Vagina (tissue), 2 donors: ENCODE measurements around the gene C14orf119.

Source experiments
- POLR2A ChIP-seq, 2 donors: fragments of 450-650 bp; IDR thresholded peaks; one replicate each; pipeline ENCODE4 v1.6.1; 2017; ENCODE audit warnings: antibody characterized with exemption in 2 of 2, mild to moderate bottlenecking in 2 of 2, moderate library complexity in 2 of 2
- POLR2AphosphoS5 ChIP-seq, 2 donors: sonication (generic); formaldehyde crosslinking; IDR thresholded peaks; one replicate each; pipeline ENCODE4 v1.9.0; 2017; ENCODE audit warnings: antibody characterized with exemption in 2 of 2, mild to moderate bottlenecking in 2 of 2, low read depth in 1 of 2; ENCODE audit not compliant: insufficient read depth in 1 of 2
- TF ChIP-seq, protein P1 (sequence below), 3 experiments: fragments of 450-650 bp in 2 of 3; fragments of 200-600 bp in 1 of 3; sonication (generic) in 1 of 3; IDR thresholded peaks; one replicate each; pipeline ENCODE4 v1.5.1; 2017 to 2019; ENCODE audit warnings: antibody characterized with exemption in 3 of 3, mild to moderate bottlenecking in 2 of 3, moderate library complexity in 2 of 3

DNA sequence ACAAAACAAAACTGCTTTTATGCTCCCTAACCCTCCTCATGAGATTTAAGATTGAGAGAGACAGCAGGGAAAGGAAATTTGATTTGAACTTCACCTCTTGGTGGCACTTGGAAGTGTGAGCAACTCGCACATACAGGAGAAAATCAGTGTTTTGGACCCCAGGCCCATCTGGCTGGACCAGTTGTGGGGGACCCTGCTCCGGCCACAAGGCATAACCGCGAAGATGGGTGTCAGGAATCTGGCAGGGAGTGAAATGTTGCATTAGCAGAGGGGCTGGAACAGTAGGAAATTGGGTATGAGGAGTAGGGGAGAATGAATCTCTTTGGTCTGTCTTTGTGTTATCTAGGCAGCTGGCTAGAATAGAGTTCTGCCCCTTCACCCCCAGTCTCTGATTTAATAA, 8.3 kb downstream of the C14orf119 start:
- TF ChIP-seq, protein P1, sequence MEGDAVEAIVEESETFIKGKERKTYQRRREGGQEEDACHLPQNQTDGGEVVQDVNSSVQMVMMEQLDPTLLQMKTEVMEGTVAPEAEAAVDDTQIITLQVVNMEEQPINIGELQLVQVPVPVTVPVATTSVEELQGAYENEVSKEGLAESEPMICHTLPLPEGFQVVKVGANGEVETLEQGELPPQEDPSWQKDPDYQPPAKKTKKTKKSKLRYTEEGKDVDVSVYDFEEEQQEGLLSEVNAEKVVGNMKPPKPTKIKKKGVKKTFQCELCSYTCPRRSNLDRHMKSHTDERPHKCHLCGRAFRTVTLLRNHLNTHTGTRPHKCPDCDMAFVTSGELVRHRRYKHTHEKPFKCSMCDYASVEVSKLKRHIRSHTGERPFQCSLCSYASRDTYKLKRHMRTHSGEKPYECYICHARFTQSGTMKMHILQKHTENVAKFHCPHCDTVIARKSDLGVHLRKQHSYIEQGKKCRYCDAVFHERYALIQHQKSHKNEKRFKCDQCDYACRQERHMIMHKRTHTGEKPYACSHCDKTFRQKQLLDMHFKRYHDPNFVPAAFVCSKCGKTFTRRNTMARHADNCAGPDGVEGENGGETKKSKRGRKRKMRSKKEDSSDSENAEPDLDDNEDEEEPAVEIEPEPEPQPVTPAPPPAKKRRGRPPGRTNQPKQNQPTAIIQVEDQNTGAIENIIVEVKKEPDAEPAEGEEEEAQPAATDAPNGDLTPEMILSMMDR (IDR thresholded peaks at IDR 0.05) = no peak
- TF ChIP-seq POLR2A (IDR thresholded peaks at IDR 0.05) = no peak
- no peak for TF ChIP-seq POLR2AphosphoS5 (IDR thresholded peaks at IDR 0.05; ENCODE audit: insufficient read depth in 1 of 2, low read depth in 1 of 2)
